Lung (tissue), 12 donors: ENCODE results near the gene PRR5L. TPM values are rescaled to one million over a fixed set of nuclear protein-coding genes. Genes with fewer than 3 reads are reported as not detected.

Experiments
- ATAC-seq: fragments of 200-7000 bp; cut with Tn5 transposase; one replicate; pipeline ENCODE4 v1.9.1; 2020; ENCODE audit warnings: moderate number of reproducible peaks; ENCODE audit not compliant: insufficient read depth, low FRiP score
- DNase-seq, 3 donors: peaks; one replicate each; pipeline ENCODE4 v3.0.0-alpha.2; 2013 to 2017
- H3K27ac ChIP-seq, 2 donors: one replicate each; pipeline ENCODE4 v1.5.1; 2013; ENCODE audit warnings: mild to moderate bottlenecking in 2 of 2, moderate library complexity in 2 of 2, control low read depth in 1 of 2, inconsistent platforms in 1 of 2, low read depth in 1 of 2, low read length in 1 of 2
- H3K27me3 ChIP-seq, 3 donors: one replicate each; pipeline ENCODE4 v1.5.1; 2013; ENCODE audit warnings: low read length in 2 of 3; ENCODE audit not compliant: control insufficient read depth in 3 of 3, insufficient read depth in 3 of 3
- H3K36me3 ChIP-seq, 4 donors: one replicate each; pipeline ENCODE4 v1.5.1; 2013; ENCODE audit warnings: low read length in 4 of 4, mild to moderate bottlenecking in 1 of 4, moderate library complexity in 1 of 4; ENCODE audit not compliant: control insufficient read depth in 4 of 4, insufficient read depth in 4 of 4
- H3K4me1 ChIP-seq, 5 donors: one replicate each; pipeline ENCODE4 v1.5.1; 2013; ENCODE audit warnings: low read length in 5 of 5, mild to moderate bottlenecking in 2 of 5, moderate library complexity in 1 of 5; ENCODE audit not compliant: control insufficient read depth in 5 of 5, insufficient read depth in 5 of 5
- H3K4me3 ChIP-seq: one replicate; pipeline ENCODE4 v1.5.1; 2013; ENCODE audit warnings: mild to moderate bottlenecking, control low read depth, moderate library complexity
- H3K9ac ChIP-seq, 2 donors: one replicate each; pipeline ENCODE4 v1.5.1; 2013; ENCODE audit warnings: low read length in 2 of 2, control low read depth in 1 of 2; ENCODE audit not compliant: insufficient read depth in 1 of 2
- H3K9me3 ChIP-seq, 4 donors: one replicate each; pipeline ENCODE4 v1.5.1; 2013; ENCODE audit warnings: low read length in 3 of 4, mild to moderate bottlenecking in 1 of 4, moderate library complexity in 1 of 4; ENCODE audit not compliant: control insufficient read depth in 4 of 4, insufficient read depth in 3 of 4
- CTCF ChIP-seq: IDR thresholded peaks from 2 replicates; pipeline ENCODE4 v1.5.1; 2012; ENCODE audit warnings: mild to moderate bottlenecking; ENCODE audit errors: control extremely low read depth, extremely low read depth
- WGBS, 2 donors: extraction: QIAGEN DNeasy Blood & Tissue Kit; methylation state at CpG; one replicate each; pipeline ENCODE4 v1.1.7; 2013; 5-methylcytosine and 5-hydroxymethylcytosine counted together
- polyA plus RNA-seq, 2 donors: library from polyadenylated mRNA; stranded (reverse); fragments of 200-250 nt; gene quantifications; one replicate each; pipeline ENCODE4 v1.2.1, GENCODE V29; 2013
- total RNA-seq, 2 donors: library from RNA; depleted of rRNA in 1 of 2; stranded (reverse); fragments of >200 nt in 1 of 2; gene quantifications; one replicate each; pipeline ENCODE4 v1.2.1, GENCODE V29; 2014 to 2021
- donor health status: control.
- donor health status: control.
- donor health status: Bipolar disorder and iron deficiency.
- donor health status: healthy.
- donor health status: DM: yes; HTN: yes; CAD: no.

PRR5L gene
- total and polyA plus RNA-seq, 4 donors, result 6.3 to 27.5 (median 9.0) TPM

- DNase-seq (peak in 2 of 3 donors; percentile 57 to 60), ATAC-seq (no peak)
- peaks cover 7 to 55% (median 35%) of the 10 kb centered on the region in 5 donors for H3K4me1 ChIP-seq
- H3K27ac ChIP-seq, result peak overlapping the region in 1 of 2 donors; percentile 3
- 59 to 62% methylated on average over 5 of the region's 5 CpGs for WGBS, 2 donors
- peak overlapping the region in 1 of 2 donors; percentile 39 for H3K9ac ChIP-seq
- H3K27me3 ChIP-seq, result no peaks in the 10 kb centered on the region
- H3K4me3 ChIP-seq, result no peak overlapping the region
- TF ChIP-seq CTCF, result no peak
- H3K9me3 ChIP-seq, result peaks cover 0 to 2% (median 0%) of the 10 kb centered on the region in 4 donors
- H3K36me3 ChIP-seq, result peaks cover 0 to 2% (median 0%) of the 10 kb centered on the region in 4 donors
Observed at GRCh38 chr11:36449561-36450096, 153.5 kb downstream of the PRR5L start.

- DNase-seq, result peak; percentile 86 to 95 (median 95)
- Histone ChIP-seq H3K4me3 (no peak overlapping the region), H3K9me3 (peaks cover 0 to 2% (median 0%) of the 10 kb centered on the region in 4 donors), H3K27me3 (no peaks in the 10 kb centered on the region), H3K36me3 (peaks cover 0 to 2% (median 0%) of the 10 kb centered on the region in 4 donors), H3K9ac (peak overlapping the region in 1 of 2 donors; percentile 39), H3K27ac (peak overlapping the region; percentile 3 to 22), H3K4me1 (peaks cover 7 to 57% (median 37%) of the 10 kb centered on the region in 5 donors)
- 34 to 44% methylated on average over 3 of the region's 3 CpGs for WGBS, 2 donors
- no peak for ATAC-seq
- no peak for TF ChIP-seq CTCF
Observed at GRCh38 chr11:36450110-36450572, 154.1 kb downstream of the PRR5L start.

GRCh38 chr11:36451045-36451444 lies 155.0 kb downstream of the PRR5L start:
- ATAC-seq, result no peak
- peaks cover 7 to 67% (median 39%) of the 10 kb centered on the region in 5 donors for H3K4me1 ChIP-seq
- no peak overlapping the region for H3K27ac ChIP-seq
- H3K36me3 ChIP-seq, result peaks cover 0 to 2% (median 0%) of the 10 kb centered on the region in 4 donors
- H3K9ac ChIP-seq, result no peak overlapping the region
- peaks cover 0 to 2% (median 0%) of the 10 kb centered on the region in 4 donors for H3K9me3 ChIP-seq
- 94 to 98% methylated on average over 6 of the region's 6 CpGs for WGBS, 2 donors
- DNase-seq, result no peak
- no peaks in the 10 kb centered on the region for H3K27me3 ChIP-seq
- H3K4me3 ChIP-seq, result no peak overlapping the region
- TF ChIP-seq CTCF, result no peak

- peaks cover 7 to 72% (median 39%) of the 10 kb centered on the region in 5 donors for H3K4me1 ChIP-seq
- H3K36me3 ChIP-seq, result peaks cover 0 to 2% (median 0%) of the 10 kb centered on the region in 4 donors
- WGBS, 2 donors, result 93 to 97% methylated on average over 1 of the region's 1 CpG
- peaks cover 0 to 2% (median 0%) of the 10 kb centered on the region in 4 donors for H3K9me3 ChIP-seq
- no peak for TF ChIP-seq CTCF
- H3K27ac ChIP-seq, result no peak overlapping the region
- no peak overlapping the region for H3K4me3 ChIP-seq
- no peaks in the 10 kb centered on the region for H3K27me3 ChIP-seq
- DNase-seq (no peak), ATAC-seq (no peak)
- H3K9ac ChIP-seq, result no peak overlapping the region
Observed at GRCh38 chr11:36451681-36452080, 155.6 kb downstream of the PRR5L start.
